Endometrial microvascular endothelial cells (primary cell): Measurements from ENCODE around the gene RABEP1. TPM values are rescaled to one million over a fixed set of nuclear protein-coding genes. Genes with fewer than 3 reads are reported as not detected.

Experiments used
- in situ Hi-C: cut with HindIII; loops from 2 replicates; pipeline ENCODE4 v1.10.0; 2017; ENCODE audit warnings: low sequenced_read_pairs, low pct_unique_long_range_greater_than_20kb; ENCODE audit errors: inconsistent ontology term
- total RNA-seq: library from RNA; depleted of rRNA; stranded (reverse); fragments of >200 nt; gene quantifications from one replicate; pipeline ENCODE4 v1.2.3, GENCODE V29; 2015; ENCODE audit errors: inconsistent ontology term

The RABEP1 gene
- total RNA-seq, 1 donor from 2014 or later = 31.2 TPM

- in situ Hi-C loops = no loop called here
Measured at GRCh38 chr17:5263441-5263840, 18.6 kb upstream of the RABEP1 start.

DNA sequence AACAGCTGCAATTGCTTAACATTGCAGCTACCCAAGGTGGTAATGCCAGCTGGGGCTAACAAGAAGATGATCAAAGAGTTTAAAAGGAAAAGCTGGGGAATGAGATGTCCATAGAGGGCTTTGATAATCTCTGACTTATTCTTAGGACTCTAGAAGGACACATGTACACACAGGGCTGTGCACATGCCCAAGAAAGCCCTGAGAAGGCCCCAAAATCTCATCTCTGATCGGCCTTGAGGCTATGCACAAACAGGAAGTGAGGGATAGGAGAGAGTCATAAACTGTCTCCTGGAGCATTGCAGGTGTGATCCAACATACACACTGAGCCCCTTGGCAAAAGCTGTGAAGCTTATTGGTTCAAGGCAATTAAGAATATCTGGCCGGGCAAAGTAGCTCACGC, 17.2 kb upstream of the RABEP1 start:
- in situ Hi-C loops = no loop called here

- in situ Hi-C loops = no loop called here
Measured at GRCh38 chr17:5269241-5269960, 12.7 kb upstream of the RABEP1 start.

DNA sequence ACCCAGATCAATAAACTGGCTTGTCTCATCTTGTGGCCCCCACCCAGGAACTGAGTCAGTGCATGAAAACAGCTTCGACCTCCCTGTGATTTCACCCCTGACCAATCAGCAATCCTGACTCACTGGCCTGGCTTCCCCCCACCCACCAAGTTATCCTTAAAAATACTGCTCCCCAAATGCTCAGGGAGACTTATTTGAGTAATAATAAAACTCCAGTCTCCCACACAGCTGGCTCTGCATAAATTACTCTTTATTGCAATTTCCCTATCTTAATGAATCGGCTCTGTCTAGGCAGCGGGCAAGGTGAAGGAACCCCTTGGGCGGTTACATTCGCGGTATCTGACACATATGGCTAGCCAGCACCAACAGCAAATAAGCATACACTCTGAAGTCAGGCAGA, 9.8 kb upstream of the RABEP1 start:
- in situ Hi-C loops = no loop called here

DNA sequence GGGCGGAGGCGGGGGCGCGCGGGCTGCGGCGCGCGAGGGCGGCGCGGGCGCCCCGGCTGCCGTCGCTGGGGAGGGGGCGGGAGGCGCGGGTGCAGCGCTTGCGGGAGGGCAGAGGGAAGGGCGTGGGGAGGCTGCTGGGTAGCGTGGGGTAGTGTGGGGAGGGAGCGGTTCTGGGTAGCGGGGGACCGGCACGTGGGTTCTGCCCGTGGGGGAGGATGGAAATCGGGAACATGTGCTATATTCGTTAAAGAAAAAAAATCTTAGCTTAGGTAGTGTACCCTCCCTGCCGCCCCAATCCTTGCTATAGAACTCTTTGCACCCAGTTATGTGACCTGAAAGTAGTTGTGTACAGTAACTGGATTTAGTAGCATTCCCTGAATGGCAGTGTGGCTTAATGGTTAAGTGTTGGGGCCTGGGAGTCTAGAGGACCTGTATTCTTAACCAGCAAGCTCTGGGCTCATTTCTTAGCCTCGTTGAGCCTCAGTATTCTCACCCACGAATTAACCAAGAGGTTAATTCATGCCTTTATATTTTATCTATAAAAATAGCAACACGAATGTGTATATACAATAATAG, 646 bp downstream of the RABEP1 start:
- in situ Hi-C loops = no loop called here

DNA sequence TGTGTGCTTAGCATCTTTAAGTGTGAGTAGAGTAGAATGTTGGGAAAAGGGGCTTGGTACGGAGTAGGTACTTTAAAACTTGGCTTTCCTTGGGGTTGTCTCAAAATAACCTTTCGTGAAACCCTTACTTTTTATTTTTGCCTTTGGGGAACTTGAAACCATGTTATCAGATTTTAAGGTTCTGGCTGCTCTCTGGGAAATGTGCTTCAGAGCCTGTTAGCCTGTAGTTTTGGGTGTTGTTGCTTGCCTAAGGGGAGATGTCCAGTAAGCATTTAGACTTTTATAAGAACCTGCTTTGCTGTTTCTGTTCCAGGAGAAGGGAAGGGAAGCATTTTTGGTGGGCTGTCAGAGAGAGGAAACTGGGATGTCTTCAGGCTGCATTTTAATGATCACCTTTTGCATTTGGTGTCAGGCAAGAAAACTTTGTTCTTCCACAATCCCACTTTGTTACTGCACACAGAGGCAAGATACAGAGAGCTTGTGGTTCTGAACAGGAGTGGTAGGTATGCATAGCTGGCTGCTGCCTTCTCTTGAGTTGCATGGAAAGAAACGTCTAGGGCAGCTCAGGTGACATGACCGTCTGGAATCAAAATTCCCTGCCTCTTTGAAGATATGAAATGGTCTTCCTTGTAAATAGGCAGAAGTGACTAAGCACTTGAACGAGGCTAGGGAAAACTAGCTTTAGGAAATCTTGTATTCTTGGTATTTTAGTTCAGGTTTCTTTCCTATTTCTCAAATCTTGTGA, 1.7 kb downstream of the RABEP1 start:
- in situ Hi-C loops = no loop called here

DNA sequence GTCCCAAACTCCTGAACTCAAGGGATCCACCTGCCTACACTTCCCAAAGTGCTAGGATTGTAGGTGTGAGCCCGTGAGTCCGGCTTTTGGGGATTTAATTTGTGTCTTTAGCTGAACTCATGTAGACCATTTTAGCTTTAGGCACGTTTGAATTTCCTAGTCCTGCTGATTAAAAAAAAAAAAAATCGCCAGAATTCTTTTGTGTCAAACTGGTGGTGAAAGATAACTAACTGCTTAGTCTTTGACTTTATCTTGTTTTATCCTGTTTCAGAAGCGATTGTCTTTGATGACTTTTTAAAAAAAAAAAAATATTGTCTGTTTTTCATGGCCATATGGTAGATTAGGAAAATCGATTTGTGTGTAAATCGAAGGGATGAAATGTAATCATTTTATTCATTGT, 2.6 kb downstream of the RABEP1 start:
- in situ Hi-C loops = no loop called here

- in situ Hi-C loops = no loop called here
Measured at GRCh38 chr17:5286846-5287245, 4.8 kb downstream of the RABEP1 start.

DNA sequence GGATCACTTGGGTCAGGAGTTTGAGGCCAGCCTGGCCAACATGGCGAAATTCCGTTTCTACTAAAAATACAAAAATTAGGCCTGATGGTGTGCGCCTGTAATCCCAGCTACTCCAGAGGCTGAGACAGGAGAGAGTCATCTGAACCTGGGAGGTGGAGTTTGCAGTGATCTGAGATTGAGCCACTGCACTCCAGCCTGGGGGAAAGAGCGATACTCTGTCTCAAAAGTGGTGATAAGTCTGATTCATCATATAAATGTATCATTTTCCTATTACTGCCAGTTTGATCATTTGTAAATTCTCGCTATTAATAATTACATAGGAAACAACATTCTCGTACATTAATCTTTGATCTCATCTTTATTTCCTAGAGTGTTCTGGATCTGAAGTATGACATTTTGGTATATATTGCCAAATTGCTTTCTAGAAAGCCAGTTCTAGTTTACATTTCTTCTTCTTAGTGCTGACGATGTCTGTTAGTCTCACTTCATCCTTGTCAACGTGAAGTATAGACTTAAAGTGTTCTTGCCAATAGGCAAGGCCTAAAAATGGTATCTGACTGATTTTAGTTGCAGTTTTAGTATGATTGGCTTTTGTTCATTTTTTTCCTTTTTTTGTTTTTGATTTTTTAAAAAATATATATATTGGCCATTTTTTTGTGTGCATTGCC, 9.7 kb downstream of the RABEP1 start:
- in situ Hi-C loops = no loop called here

GRCh38 chr17:5297245-5297644, 15.2 kb downstream of the RABEP1 start:
- in situ Hi-C loops = no loop called here

GRCh38 chr17:5299383-5299782, 17.3 kb downstream of the RABEP1 start:
- in situ Hi-C loops = no loop called here

GRCh38 chr17:5304636-5305035, 22.6 kb downstream of the RABEP1 start:
- in situ Hi-C loops = no loop called here

DNA sequence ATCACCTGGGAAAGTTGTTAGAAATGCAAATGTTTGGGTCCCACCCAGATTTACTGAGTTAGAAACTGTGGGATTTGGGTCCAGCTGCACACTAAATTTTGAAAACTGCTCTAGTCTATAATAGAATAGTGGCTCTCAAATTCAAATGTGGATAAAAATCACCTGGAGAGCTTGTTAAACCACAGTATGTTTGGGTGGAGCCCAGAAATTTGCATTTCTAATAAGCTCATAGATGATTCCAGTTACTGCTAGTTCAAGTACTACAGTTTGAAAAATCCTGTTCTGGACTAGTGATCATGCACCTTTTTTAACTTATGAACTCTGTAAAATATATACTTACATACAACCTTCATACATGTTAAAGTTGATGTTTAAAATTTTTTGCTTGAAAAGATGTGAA, 27.8 kb downstream of the RABEP1 start:
- in situ Hi-C loops = no loop called here

DNA sequence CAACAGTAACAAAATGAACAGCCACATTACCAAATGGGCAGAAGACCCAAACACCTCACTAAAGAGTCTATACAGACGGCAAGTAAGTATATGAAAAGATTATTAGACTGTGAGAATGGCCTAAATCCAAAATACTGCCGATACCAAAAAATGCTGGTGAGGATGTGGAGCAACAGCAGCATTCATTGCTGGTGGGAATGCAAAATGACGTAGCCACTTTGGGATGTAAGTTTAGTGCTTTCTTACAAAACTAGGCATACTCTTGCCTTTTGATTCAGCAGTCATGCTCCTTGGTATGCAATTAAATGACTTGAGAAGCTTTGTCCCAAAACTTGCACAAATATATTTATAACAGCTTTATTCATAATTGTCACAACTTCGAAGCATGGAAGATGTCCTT, 43.8 kb downstream of the RABEP1 start:
- in situ Hi-C loops = no loop called here

GRCh38 chr17:5329784-5330557, 47.9 kb downstream of the RABEP1 start:
- in situ Hi-C loops = no loop called here

- in situ Hi-C loops = no loop called here
Measured at GRCh38 chr17:5330981-5331380, 48.9 kb downstream of the RABEP1 start.

GRCh38 chr17:5331506-5331905, 49.4 kb downstream of the RABEP1 start:
- in situ Hi-C loops = no loop called here

DNA sequence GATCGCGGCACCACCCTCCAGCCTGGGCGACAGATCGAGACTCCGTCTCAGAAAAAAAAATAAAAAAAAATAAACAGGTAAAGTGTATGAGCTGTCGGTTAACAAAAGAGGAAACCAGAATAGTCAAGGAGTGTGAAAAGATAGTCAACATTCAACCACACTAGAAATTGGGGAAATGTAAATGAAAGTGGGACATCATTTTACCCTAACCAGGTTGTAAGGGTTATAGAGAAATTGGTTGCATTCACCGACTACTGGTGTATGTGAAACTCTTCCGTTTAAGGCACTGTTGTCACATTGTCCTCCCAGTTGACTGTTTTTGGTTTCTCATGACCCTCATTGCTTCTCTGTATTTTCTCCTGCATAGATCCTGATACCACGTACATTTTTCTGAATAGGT, 62.8 kb downstream of the RABEP1 start:
- in situ Hi-C loops = no loop called here

- in situ Hi-C loops = no loop called here
Measured at GRCh38 chr17:5352681-5353289, 70.7 kb downstream of the RABEP1 start.
